ENCODE data around the gene KRTAP10-4.

GRCh38 chr21:44579056-44579832, 5.7 kb downstream of the KRTAP10-4 start:
- TF ChIP-seq SRF (IDR thresholded peaks at IDR 0.05; ENCODE audit: low read depth) (no peak), CTCF (IDR thresholded peaks at IDR 0.05 in 2 of 3, conservative IDR thresholded peaks at IDR 0.05 in 1 of 3; ENCODE audit: borderline replicate concordance in 1 of 3, insufficient read depth in 1 of 3, low read depth in 2 of 3, low read length in 2 of 3) (no peak), POLR2AphosphoS5 (IDR thresholded peaks at IDR 0.05; ENCODE audit: low read depth, low read length) (no peak), CEBPB (IDR thresholded peaks at IDR 0.05; ENCODE audit: low read depth) (no peak), ZNF274 (IDR thresholded peaks at IDR 0.05; ENCODE audit: low read depth, low read length) (no peak)
